ENCODE results near the gene B3GNT2.

Gene B3GNT2

DNA sequence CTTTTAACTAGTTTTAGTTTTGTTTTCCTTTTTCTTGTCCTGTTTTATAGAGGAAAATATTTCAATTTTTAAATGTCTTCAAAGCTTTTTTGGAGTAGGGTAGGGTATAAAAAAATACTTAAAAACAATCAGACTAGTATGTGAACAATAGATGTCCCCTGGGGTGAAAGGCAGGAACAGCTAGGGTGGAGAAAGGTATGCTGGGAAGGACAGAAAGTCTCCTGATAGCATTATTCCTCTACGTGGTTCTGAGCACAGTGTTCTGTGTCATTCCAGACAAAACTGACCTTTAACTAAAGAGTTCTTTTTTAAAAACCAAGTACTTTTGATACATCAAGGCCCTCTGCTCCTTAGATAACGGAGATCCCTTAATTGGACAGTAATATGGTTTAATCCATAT is 32.1 kb upstream of the B3GNT2 start:
- Histone ChIP-seq H3K27ac (replicated peaks) (no peak overlapping the region), H3K4me3 (replicated peaks; ENCODE audit: insufficient read depth, low read length) (no peak overlapping the region), H3K27me3 (ENCODE audit: insufficient read depth, poor library complexity, severe bottlenecking) (no peaks in the 10 kb centered on the region)
- DNase-seq (ENCODE audit: low read depth in 1 of 2, low spot score in 1 of 2) = no peak
- TF ChIP-seq SPI1 (IDR thresholded peaks at IDR 0.05; ENCODE audit: borderline replicate concordance, low read depth) = no peak
- TF ChIP-seq, protein P1, sequence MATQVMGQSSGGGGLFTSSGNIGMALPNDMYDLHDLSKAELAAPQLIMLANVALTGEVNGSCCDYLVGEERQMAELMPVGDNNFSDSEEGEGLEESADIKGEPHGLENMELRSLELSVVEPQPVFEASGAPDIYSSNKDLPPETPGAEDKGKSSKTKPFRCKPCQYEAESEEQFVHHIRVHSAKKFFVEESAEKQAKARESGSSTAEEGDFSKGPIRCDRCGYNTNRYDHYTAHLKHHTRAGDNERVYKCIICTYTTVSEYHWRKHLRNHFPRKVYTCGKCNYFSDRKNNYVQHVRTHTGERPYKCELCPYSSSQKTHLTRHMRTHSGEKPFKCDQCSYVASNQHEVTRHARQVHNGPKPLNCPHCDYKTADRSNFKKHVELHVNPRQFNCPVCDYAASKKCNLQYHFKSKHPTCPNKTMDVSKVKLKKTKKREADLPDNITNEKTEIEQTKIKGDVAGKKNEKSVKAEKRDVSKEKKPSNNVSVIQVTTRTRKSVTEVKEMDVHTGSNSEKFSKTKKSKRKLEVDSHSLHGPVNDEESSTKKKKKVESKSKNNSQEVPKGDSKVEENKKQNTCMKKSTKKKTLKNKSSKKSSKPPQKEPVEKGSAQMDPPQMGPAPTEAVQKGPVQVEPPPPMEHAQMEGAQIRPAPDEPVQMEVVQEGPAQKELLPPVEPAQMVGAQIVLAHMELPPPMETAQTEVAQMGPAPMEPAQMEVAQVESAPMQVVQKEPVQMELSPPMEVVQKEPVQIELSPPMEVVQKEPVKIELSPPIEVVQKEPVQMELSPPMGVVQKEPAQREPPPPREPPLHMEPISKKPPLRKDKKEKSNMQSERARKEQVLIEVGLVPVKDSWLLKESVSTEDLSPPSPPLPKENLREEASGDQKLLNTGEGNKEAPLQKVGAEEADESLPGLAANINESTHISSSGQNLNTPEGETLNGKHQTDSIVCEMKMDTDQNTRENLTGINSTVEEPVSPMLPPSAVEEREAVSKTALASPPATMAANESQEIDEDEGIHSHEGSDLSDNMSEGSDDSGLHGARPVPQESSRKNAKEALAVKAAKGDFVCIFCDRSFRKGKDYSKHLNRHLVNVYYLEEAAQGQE (IDR thresholded peaks at IDR 0.05; ENCODE audit: insufficient replicate concordance, low read depth) = no peak
- no peak for TF ChIP-seq CTCF (IDR thresholded peaks at IDR 0.05; ENCODE audit: insufficient read depth, low read length)
- no peak for TF ChIP-seq GABPA (IDR thresholded peaks at IDR 0.05; ENCODE audit: low read depth)
- no peak for TF ChIP-seq POLR2AphosphoS5 (IDR thresholded peaks at IDR 0.05; ENCODE audit: low read depth)

DNA sequence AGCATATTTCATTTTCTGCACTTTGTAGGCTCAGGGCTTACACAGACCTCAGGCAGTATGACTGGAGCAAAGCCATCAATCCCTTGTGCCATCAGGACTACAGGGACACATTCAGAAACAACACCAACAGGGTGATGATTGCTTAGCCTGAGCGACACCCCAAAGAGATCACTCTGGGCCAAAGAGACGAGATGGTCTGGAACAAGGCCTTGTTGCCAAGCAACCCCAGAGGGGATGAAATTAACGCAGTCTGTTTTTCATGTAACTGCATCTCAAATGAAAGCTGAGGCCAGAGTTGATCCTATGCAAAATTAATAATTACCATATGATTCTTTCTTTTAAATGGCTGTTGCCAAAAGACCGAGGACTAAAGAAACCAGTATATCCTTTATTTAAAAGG is 20.2 kb upstream of the B3GNT2 start:
- Histone ChIP-seq H3K4me3 (replicated peaks; ENCODE audit: insufficient read depth, low read length) (no peak overlapping the region), H3K27me3 (ENCODE audit: insufficient read depth, poor library complexity, severe bottlenecking) (no peaks in the 10 kb centered on the region), H3K27ac (replicated peaks) (no peak overlapping the region)
- TF ChIP-seq GABPA (IDR thresholded peaks at IDR 0.05; ENCODE audit: low read depth) (no peak), POLR2AphosphoS5 (IDR thresholded peaks at IDR 0.05; ENCODE audit: low read depth) (no peak), SPI1 (IDR thresholded peaks at IDR 0.05; ENCODE audit: borderline replicate concordance, low read depth) (no peak), CTCF (IDR thresholded peaks at IDR 0.05; ENCODE audit: insufficient read depth, low read length) (no peak)
- TF ChIP-seq, protein P1 (IDR thresholded peaks at IDR 0.05; ENCODE audit: insufficient replicate concordance, low read depth) = no peak
- no peak for DNase-seq (ENCODE audit: low read depth in 1 of 2, low spot score in 1 of 2)

DNA sequence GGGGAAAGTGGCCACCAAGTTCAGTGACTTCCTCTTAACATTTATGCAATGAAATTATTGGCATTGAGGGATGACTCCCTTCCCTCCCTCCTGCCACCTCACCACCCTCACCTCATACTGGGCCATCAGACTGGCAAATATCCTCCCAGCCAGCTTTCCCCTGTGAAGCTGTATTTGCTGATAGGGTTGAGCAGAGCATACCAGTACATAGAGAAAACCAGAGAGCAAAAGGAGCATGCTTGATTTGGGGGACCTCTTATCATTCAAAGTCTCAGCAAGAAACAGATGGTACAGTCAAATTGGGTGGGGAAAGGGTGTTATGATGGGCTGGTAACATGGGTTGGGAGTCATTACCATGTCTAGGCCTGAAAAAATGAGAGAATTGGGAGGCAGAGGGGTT is 19.1 kb upstream of the B3GNT2 start:
- DNase-seq (ENCODE audit: low read depth in 1 of 2, low spot score in 1 of 2) = peak; percentile 7 to 26
- Histone ChIP-seq H3K27ac (replicated peaks) (no peak overlapping the region), H3K4me3 (replicated peaks; ENCODE audit: insufficient read depth, low read length) (no peak overlapping the region), H3K27me3 (ENCODE audit: insufficient read depth, poor library complexity, severe bottlenecking) (no peaks in the 10 kb centered on the region)
- TF ChIP-seq GABPA (IDR thresholded peaks at IDR 0.05; ENCODE audit: low read depth) = no peak
- TF ChIP-seq, protein P1 (IDR thresholded peaks at IDR 0.05; ENCODE audit: insufficient replicate concordance, low read depth) = no peak
- no peak for TF ChIP-seq CTCF (IDR thresholded peaks at IDR 0.05; ENCODE audit: insufficient read depth, low read length)
- no peak; the same call in 1 of the 2 replicates for TF ChIP-seq SPI1 (IDR thresholded peaks at IDR 0.05; ENCODE audit: borderline replicate concordance, low read depth)
- TF ChIP-seq POLR2AphosphoS5 (IDR thresholded peaks at IDR 0.05; ENCODE audit: low read depth) = no peak
